K562 (cell line): ENCODE data around the gene ZKSCAN3. TPM values are rescaled to one million over a fixed set of nuclear protein-coding genes. Genes with fewer than 3 reads are reported as not detected.

Experiments
- ATF1 ChIP-seq, 2 experiments: fragments of 450-650 bp in 1 of 2; IDR thresholded peaks; 2 replicates each; pipeline ENCODE4 v1.6.1; 2016; ENCODE audit warnings: missing compliant biosample characterization in 1 of 2, missing genetic modification characterization in 1 of 2
- GABPB2 ChIP-seq: fragments of 250-450 bp; sonication (Bioruptor Pico); conservative IDR thresholded peaks from 2 replicates; pipeline ENCODE4 v1.5.1; 2021; ENCODE audit warnings: mild to moderate bottlenecking
- GATA2 ChIP-seq: sonication (generic); formaldehyde crosslinking; IDR thresholded peaks from 2 replicates; pipeline ENCODE4 v1.4.0; 2020; ENCODE audit warnings: mild to moderate bottlenecking, missing genetic modification reagents
- HDAC8 ChIP-seq: fragments of 450-650 bp; IDR thresholded peaks from 2 replicates; pipeline ENCODE4 v1.6.1; 2016; ENCODE audit warnings: mild to moderate bottlenecking, missing genetic modification characterization, moderate library complexity, missing compliant biosample characterization
- MLX ChIP-seq, 2 experiments: fragments of 450-650 bp in 1 of 2; sonication (generic) in 1 of 2; formaldehyde crosslinking; conservative IDR thresholded peaks; 2 replicates each; pipeline versions ENCODE4 v1.4.0 to v1.8.1; 2020 to 2022; ENCODE audit warnings: mild to moderate bottlenecking in 1 of 2, missing genetic modification reagents in 1 of 2
- MTA2 ChIP-seq: fragments of 450-650 bp; IDR thresholded peaks from 2 replicates; pipeline ENCODE4 v1.6.1; 2016; ENCODE audit warnings: low read depth
- PATZ1 ChIP-seq: fragments of 250-450 bp; sonication (Bioruptor Pico); IDR thresholded peaks from 2 replicates; pipeline ENCODE4 v1.5.0; 2020; ENCODE audit warnings: mild to moderate bottlenecking, borderline replicate concordance
- PML ChIP-seq: IDR thresholded peaks from 2 replicates; pipeline ENCODE4 v1.6.1; 2012; ENCODE audit warnings: low read length, inconsistent platforms
- POLR2G ChIP-seq: fragments of 200-400 bp; formaldehyde crosslinking; IDR thresholded peaks from 2 replicates; pipeline ENCODE4 v1.6.1; 2017; ENCODE audit warnings: low read depth, mild to moderate bottlenecking, antibody characterized with exemption, low read length, moderate library complexity
- SAFB ChIP-seq: fragments of 200-400 bp; formaldehyde crosslinking; IDR thresholded peaks from 2 replicates; pipeline ENCODE4 v1.6.1; 2017; ENCODE audit warnings: low read depth, low read length, borderline replicate concordance
- TFAP4 ChIP-seq: sonication (generic); formaldehyde crosslinking; IDR thresholded peaks from 2 replicates; pipeline ENCODE4 v1.8.0; 2022; ENCODE audit warnings: missing genetic modification reagents, mild to moderate bottlenecking, moderate library complexity, borderline replicate concordance
- TGIF2 ChIP-seq: sonication (generic); formaldehyde crosslinking; IDR thresholded peaks from 2 replicates; pipeline ENCODE4 v1.8.1; 2022; ENCODE audit warnings: mild to moderate bottlenecking, missing genetic modification reagents, moderate library complexity
- ZNF561 ChIP-seq: fragments of 450-650 bp; formaldehyde crosslinking; conservative IDR thresholded peaks from 2 replicates; pipeline ENCODE4 v1.4.0; 2020; ENCODE audit warnings: mild to moderate bottlenecking, moderate library complexity
- ZNF778 ChIP-seq: fragments of 450-650 bp; formaldehyde crosslinking; IDR thresholded peaks from 2 replicates; pipeline ENCODE4 v1.4.0; 2020; ENCODE audit warnings: mild to moderate bottlenecking, moderate library complexity
- polyA plus RNA-seq, 8 experiments: library from polyadenylated mRNA; depleted of rRNA in 4 of 8; stranded (reverse) in 5 of 8; unstranded in 3 of 8; fragments of >200 nt; fragmentation: Nextera tagmentation in 2 of 8; fragmentation: Illumina TruSeq in 1 of 8; extraction: Ambion mirVana in 2 of 8; extraction: Trizol in 1 of 8; gene quantifications; 2 replicates each; pipeline versions ENCODE4 v1.2.1 to v1.2.3, GENCODE V29; 2011 to 2014; ENCODE audit warnings: inconsistent platforms in 1 of 8, missing spikeins in 1 of 8
- total RNA-seq, 7 experiments: library from RNA; depleted of rRNA in 6 of 7; stranded (reverse); fragments of >200 nt in 6 of 7; fragmentation: Illumina TruSeq in 2 of 7; extraction: Trizol in 2 of 7; gene quantifications; 2 replicates each; pipeline versions ENCODE4 v1.2.1 to v1.2.3, GENCODE V29; 2011 to 2021; ENCODE audit warnings: low replicate concordance in 1 of 7
- TF ChIP-seq, protein P1 (sequence below): fragments of 450-650 bp; IDR thresholded peaks from 2 replicates; pipeline ENCODE4 v1.6.1; 2016; ENCODE audit warnings: low read depth

ZKSCAN3 gene
- total and polyA plus RNA-seq, 9 of the 15 experiments (the other 6 are each of a cell fraction or from before 2014, with no cell fraction given) = 3.0 to 12.4 (median 10.2) TPM

GRCh38 chr6:28335564-28336283 lies 14.0 kb upstream of the ZKSCAN3 start, which contains the start of gene ZSCAN31 (continued):
- TF ChIP-seq, protein P1, sequence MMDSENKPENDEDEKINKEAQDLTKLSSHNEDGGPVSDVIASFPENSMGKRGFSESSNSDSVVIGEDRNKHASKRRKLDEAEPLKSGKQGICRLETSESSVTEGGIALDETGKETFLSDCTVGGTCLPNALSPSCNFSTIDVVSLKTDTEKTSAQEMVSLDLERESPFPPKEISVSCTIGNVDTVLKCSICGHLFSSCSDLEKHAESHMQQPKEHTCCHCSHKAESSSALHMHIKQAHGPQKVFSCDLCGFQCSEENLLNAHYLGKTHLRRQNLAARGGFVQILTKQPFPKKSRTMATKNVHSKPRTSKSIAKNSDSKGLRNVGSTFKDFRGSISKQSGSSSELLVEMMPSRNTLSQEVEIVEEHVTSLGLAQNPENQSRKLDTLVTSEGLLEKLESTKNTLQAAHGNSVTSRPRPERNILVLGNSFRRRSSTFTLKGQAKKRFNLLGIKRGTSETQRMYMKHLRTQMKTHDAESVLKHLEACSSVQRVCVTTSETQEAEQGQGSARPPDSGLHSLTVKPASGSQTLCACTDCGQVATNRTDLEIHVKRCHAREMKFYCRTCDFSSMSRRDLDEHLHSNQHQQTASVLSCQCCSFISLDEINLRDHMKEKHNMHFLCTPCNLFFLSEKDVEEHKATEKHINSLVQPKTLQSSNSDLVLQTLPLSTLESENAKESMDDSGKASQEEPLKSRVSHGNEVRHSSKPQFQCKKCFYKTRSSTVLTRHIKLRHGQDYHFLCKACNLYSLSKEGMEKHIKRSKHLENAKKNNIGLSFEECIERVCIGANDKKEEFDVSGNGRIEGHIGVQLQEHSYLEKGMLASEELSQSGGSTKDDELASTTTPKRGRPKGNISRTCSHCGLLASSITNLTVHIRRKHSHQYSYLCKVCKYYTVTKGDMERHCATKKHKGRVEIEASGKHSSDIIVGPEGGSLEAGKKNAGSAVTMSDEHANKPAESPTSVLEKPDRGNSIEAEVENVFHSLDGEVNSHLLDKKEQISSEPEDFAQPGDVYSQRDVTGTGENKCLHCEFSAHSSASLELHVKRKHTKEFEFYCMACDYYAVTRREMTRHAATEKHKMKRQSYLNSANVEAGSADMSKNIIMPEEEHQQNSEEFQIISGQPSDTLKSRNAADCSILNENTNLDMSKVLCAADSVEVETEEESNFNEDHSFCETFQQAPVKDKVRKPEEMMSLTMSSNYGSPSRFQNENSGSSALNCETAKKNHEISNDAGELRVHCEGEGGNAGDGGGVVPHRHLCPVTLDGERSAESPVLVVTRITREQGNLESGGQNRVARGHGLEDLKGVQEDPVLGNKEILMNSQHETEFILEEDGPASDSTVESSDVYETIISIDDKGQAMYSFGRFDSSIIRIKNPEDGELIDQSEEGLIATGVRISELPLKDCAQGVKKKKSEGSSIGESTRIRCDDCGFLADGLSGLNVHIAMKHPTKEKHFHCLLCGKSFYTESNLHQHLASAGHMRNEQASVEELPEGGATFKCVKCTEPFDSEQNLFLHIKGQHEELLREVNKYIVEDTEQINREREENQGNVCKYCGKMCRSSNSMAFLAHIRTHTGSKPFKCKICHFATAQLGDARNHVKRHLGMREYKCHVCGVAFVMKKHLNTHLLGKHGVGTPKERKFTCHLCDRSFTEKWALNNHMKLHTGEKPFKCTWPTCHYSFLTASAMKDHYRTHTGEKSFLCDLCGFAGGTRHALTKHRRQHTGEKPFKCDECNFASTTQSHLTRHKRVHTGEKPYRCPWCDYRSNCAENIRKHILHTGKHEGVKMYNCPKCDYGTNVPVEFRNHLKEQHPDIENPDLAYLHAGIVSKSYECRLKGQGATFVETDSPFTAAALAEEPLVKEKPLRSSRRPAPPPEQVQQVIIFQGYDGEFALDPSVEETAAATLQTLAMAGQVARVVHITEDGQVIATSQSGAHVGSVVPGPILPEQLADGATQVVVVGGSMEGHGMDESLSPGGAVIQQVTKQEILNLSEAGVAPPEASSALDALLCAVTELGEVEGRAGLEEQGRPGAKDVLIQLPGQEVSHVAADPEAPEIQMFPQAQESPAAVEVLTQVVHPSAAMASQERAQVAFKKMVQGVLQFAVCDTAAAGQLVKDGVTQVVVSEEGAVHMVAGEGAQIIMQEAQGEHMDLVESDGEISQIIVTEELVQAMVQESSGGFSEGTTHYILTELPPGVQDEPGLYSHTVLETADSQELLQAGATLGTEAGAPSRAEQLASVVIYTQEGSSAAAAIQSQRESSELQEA = no peak
- peak; percentile 62; the same call in 1 of the 2 replicates for TF ChIP-seq HDAC8 (tag)
- TF ChIP-seq PATZ1 = no peak
- TF ChIP-seq SAFB = no peak
- no peak for TF ChIP-seq GATA2 (CRISPR knock-in tag)
- peak in 1 of 2 experiments; percentile 87; a peak in 1 of 4 replicates for TF ChIP-seq MLX (CRISPR knock-in tag; conservative IDR thresholded peaks at IDR 0.05)
- TF ChIP-seq MTA2 = no peak; the same call in 1 of the 2 replicates
- no peak; the same call in none of the 2 replicates for TF ChIP-seq PML
- peak; percentile 70; the same call in 1 of the 2 replicates for TF ChIP-seq ZNF561 (CRISPR knock-in tag)
- peak; percentile 80 for TF ChIP-seq TFAP4 (CRISPR knock-in tag)
- no peak for TF ChIP-seq ATF1 (CRISPR knock-in tag; IDR thresholded peaks at IDR 0.05)
- peak; percentile 84 for TF ChIP-seq ATF1 (tag; IDR thresholded peaks at IDR 0.05)
- TF ChIP-seq ZNF778 (CRISPR knock-in tag) = no peak
- no peak for TF ChIP-seq GABPB2 (CRISPR knock-in tag)
- TF ChIP-seq POLR2G = peak; percentile 93
- peak; percentile 78; the same call in 1 of the 2 replicates for TF ChIP-seq TGIF2
